K562 (cell line): ENCODE results near the gene USP20. TPM values are rescaled to one million over a fixed set of nuclear protein-coding genes. Genes with fewer than 3 reads are reported as not detected.
A peak's percentile ranks its signal among the peaks of the same experiment; 100 is the strongest.

Source experiments
- E2F5 ChIP-seq: sonication (generic); formaldehyde crosslinking; IDR thresholded peaks from 2 replicates; pipeline ENCODE4 v1.8.0; 2022; ENCODE audit warnings: mild to moderate bottlenecking, missing genetic modification reagents
- ETS1 ChIP-seq: conservative IDR thresholded peaks from 2 replicates; pipeline ENCODE4 v1.6.1; 2011; ENCODE audit warnings: low read depth, mild to moderate bottlenecking, low read length; ENCODE audit not compliant: control insufficient read depth
- FOXJ2 ChIP-seq: fragments of 200-800 bp; sonication (Bioruptor generic); IDR thresholded peaks from 2 replicates; pipeline ENCODE4 v1.6.1; 2016; ENCODE audit warnings: missing genetic modification characterization, missing compliant biosample characterization
- HOXB6 ChIP-seq: fragments of 250-450 bp; sonication (Bioruptor Pico); IDR thresholded peaks from 2 replicates; pipeline ENCODE4 v1.5.1; 2022; ENCODE audit warnings: mild to moderate bottlenecking, borderline replicate concordance
- MYC ChIP-seq, 2 experiments: fragments of 250-450 bp in 1 of 2; sonication (Bioruptor Pico) in 1 of 2; IDR thresholded peaks; 2 replicates each; pipeline versions ENCODE4 v1.5.1 to v1.6.1; 2012 to 2021; ENCODE audit warnings: low read depth in 2 of 2, borderline replicate concordance in 1 of 2, improper control_type of control experiment in 1 of 2, low read length in 1 of 2, mild to moderate bottlenecking in 1 of 2, moderate library complexity in 1 of 2
- NCOA6 ChIP-seq: fragments of 450-650 bp; IDR thresholded peaks from 2 replicates; pipeline ENCODE4 v1.6.1; 2017; ENCODE audit warnings: mild to moderate bottlenecking
- PHF8 ChIP-seq: fragments of 200-600 bp; sonication (generic); IDR thresholded peaks from 2 replicates; pipeline ENCODE4 v1.6.1; 2012; ENCODE audit warnings: mixed run types, mild to moderate bottlenecking, inconsistent platforms, low read length, moderate library complexity, borderline replicate concordance
- RCOR1 ChIP-seq, 2 experiments: IDR thresholded peaks; 2 replicates each; pipeline ENCODE4 v1.6.1; 2012; ENCODE audit warnings: low read depth in 2 of 2, low read length in 2 of 2, borderline replicate concordance in 1 of 2, improper control_type of control experiment in 1 of 2
- SMAD1 ChIP-seq: fragments of 150-350 bp; IDR thresholded peaks from 2 replicates; pipeline ENCODE4 v1.6.1; 2014; ENCODE audit warnings: low read length, low read depth; ENCODE audit not compliant: partially characterized antibody
- SP2 ChIP-seq: IDR thresholded peaks from 2 replicates; pipeline ENCODE4 v1.6.1; 2011; ENCODE audit warnings: mild to moderate bottlenecking, low read depth, low read length, moderate library complexity; ENCODE audit not compliant: poor library complexity, severe bottlenecking; ENCODE audit errors: extremely low read depth
- XRCC4 ChIP-seq: IDR thresholded peaks from one replicate; pipeline ENCODE4 v1.6.1; 2011; ENCODE audit not compliant: insufficient read depth, insufficient read length; ENCODE audit errors: extremely low read depth
- ZBTB33 ChIP-seq: sonication (generic); formaldehyde crosslinking; IDR thresholded peaks from 2 replicates; pipeline ENCODE4 v1.8.1; 2023; ENCODE audit warnings: mild to moderate bottlenecking, missing genetic modification reagents
- ZFPM2 ChIP-seq: fragments of 250-450 bp; sonication (Bioruptor Pico); IDR thresholded peaks from 2 replicates; pipeline ENCODE4 v1.5.1; 2022; ENCODE audit warnings: mild to moderate bottlenecking
- polyA plus RNA-seq, 8 experiments: library from polyadenylated mRNA; depleted of rRNA in 4 of 8; stranded (reverse) in 5 of 8; unstranded in 3 of 8; fragments of >200 nt; fragmentation: Nextera tagmentation in 2 of 8; fragmentation: Illumina TruSeq in 1 of 8; extraction: Ambion mirVana in 2 of 8; extraction: Trizol in 1 of 8; gene quantifications; 2 replicates each; pipeline versions ENCODE4 v1.2.1 to v1.2.3, GENCODE V29; 2011 to 2014; ENCODE audit warnings: inconsistent platforms in 1 of 8, missing spikeins in 1 of 8
- total RNA-seq, 7 experiments: library from RNA; depleted of rRNA in 6 of 7; stranded (reverse); fragments of >200 nt in 6 of 7; fragmentation: Illumina TruSeq in 2 of 7; extraction: Trizol in 2 of 7; gene quantifications; 2 replicates each; pipeline versions ENCODE4 v1.2.1 to v1.2.3, GENCODE V29; 2011 to 2021; ENCODE audit warnings: low replicate concordance in 1 of 7
- TF ChIP-seq, protein P1 (sequence below): sonication (generic); formaldehyde crosslinking; IDR thresholded peaks from 2 replicates; pipeline ENCODE4 v1.8.0; 2022; ENCODE audit warnings: missing genetic modification reagents, mild to moderate bottlenecking, borderline replicate concordance
- TF ChIP-seq, protein P2 (sequence below): fragments of 450-650 bp; formaldehyde crosslinking; IDR thresholded peaks from 2 replicates; pipeline ENCODE4 v1.4.0; 2020; ENCODE audit warnings: mild to moderate bottlenecking, moderate library complexity
- TF ChIP-seq, protein P3 (sequence below), 2 experiments: fragments of 200-800 bp in 1 of 2; sonication (Bioruptor generic) in 1 of 2; sonication (generic) in 1 of 2; formaldehyde crosslinking in 1 of 2; IDR thresholded peaks in 1 of 2; conservative IDR thresholded peaks in 1 of 2; 2 replicates each; pipeline versions ENCODE4 v1.5.0 to v1.6.1; 2016 to 2020; ENCODE audit warnings: missing compliant biosample characterization in 1 of 2, missing genetic modification characterization in 1 of 2, missing genetic modification reagents in 1 of 2

USP20 gene
- total and polyA plus RNA-seq, 9 of the 15 experiments (the other 6 are each of a cell fraction or from before 2014, with no cell fraction given): 1.9 to 136 (median 49.1) TPM

DNA sequence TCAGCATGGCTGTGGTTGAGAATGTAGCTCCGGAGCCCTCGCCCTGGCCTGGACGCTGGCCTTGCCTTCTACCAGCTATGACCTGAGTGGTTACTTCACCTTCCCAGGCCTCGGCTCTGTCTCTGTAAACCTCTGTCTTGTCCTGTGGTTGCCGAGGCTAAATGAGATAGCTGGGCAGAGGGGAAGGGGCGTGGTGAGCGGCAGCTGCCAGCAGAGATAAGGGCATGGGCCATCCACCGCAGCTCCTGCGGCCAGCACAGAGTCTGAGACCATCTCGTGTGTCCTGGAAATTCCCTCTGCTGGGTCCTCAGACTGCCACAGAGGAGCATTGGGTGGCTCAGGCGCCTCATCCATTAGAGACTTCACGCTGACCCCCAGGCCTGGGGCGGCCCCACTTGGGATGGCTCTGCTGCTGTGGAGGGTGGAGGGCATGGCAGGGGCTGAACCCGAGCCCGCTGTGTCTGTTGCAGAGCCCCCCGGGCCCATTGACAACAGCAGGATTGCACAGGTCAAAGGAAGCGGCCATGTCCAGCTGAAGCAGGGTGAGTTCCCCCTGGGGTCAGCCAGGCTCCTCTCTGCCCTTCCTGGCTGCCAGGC lies 43.9 kb downstream of the USP20 start (continued):
- peak; percentile 98 to 99 for TF ChIP-seq RCOR1 (IDR thresholded peaks at IDR 0.05; ENCODE audit: borderline replicate concordance in 1 of 2, low read depth in 2 of 2, low read length in 2 of 2)
- no peak for TF ChIP-seq ZFPM2 (CRISPR knock-in tag)
- TF ChIP-seq FOXJ2 (tag): no peak
- no peak for TF ChIP-seq ZBTB33 (CRISPR knock-in tag)
- TF ChIP-seq MYC (IDR thresholded peaks at IDR 0.05; ENCODE audit: low read depth, low read length): peak; percentile 92
- TF ChIP-seq MYC (CRISPR knock-in tag; IDR thresholded peaks at IDR 0.05; ENCODE audit: borderline replicate concordance, low read depth): 0 out of 2 replicates have a peak, but pooled peaks have one; percentile 12
- TF ChIP-seq PHF8: peak; percentile 37; the same call in 1 of the 2 replicates
- TF ChIP-seq HOXB6 (CRISPR knock-in tag): no peak
- no peak for TF ChIP-seq E2F5 (CRISPR knock-in tag)
- peak; percentile 72 for TF ChIP-seq SMAD1
- no peak for TF ChIP-seq ETS1
- no peak for TF ChIP-seq XRCC4
- TF ChIP-seq, protein P1, sequence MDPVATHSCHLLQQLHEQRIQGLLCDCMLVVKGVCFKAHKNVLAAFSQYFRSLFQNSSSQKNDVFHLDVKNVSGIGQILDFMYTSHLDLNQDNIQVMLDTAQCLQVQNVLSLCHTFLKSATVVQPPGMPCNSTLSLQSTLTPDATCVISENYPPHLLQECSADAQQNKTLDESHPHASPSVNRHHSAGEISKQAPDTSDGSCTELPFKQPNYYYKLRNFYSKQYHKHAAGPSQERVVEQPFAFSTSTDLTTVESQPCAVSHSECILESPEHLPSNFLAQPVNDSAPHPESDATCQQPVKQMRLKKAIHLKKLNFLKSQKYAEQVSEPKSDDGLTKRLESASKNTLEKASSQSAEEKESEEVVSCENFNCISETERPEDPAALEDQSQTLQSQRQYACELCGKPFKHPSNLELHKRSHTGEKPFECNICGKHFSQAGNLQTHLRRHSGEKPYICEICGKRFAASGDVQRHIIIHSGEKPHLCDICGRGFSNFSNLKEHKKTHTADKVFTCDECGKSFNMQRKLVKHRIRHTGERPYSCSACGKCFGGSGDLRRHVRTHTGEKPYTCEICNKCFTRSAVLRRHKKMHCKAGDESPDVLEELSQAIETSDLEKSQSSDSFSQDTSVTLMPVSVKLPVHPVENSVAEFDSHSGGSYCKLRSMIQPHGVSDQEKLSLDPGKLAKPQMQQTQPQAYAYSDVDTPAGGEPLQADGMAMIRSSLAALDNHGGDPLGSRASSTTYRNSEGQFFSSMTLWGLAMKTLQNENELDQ (CRISPR knock-in tag): no peak
- TF ChIP-seq, protein P2, sequence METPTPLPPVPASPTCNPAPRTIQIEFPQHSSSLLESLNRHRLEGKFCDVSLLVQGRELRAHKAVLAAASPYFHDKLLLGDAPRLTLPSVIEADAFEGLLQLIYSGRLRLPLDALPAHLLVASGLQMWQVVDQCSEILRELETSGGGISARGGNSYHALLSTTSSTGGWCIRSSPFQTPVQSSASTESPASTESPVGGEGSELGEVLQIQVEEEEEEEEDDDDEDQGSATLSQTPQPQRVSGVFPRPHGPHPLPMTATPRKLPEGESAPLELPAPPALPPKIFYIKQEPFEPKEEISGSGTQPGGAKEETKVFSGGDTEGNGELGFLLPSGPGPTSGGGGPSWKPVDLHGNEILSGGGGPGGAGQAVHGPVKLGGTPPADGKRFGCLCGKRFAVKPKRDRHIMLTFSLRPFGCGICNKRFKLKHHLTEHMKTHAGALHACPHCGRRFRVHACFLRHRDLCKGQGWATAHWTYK: peak; percentile 82; the same call in 1 of the 2 replicates
- peak; percentile 20 for TF ChIP-seq SP2
- TF ChIP-seq NCOA6: no peak
- TF ChIP-seq, protein P3, sequence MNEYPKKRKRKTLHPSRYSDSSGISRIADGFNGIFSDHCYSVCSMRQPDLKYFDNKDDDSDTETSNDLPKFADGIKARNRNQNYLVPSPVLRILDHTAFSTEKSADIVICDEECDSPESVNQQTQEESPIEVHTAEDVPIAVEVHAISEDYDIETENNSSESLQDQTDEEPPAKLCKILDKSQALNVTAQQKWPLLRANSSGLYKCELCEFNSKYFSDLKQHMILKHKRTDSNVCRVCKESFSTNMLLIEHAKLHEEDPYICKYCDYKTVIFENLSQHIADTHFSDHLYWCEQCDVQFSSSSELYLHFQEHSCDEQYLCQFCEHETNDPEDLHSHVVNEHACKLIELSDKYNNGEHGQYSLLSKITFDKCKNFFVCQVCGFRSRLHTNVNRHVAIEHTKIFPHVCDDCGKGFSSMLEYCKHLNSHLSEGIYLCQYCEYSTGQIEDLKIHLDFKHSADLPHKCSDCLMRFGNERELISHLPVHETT (CRISPR knock-in tag; conservative IDR thresholded peaks at IDR 0.05 in 1 of 2, IDR thresholded peaks at IDR 0.05 in 1 of 2): no peak
